Esophagus muscularis mucosa (tissue), 4 donors: ENCODE results near the gene BIN1. TPM values are rescaled to one million over a fixed set of nuclear protein-coding genes. Genes with fewer than 3 reads are reported as not detected.
"Not testable (repeated sequence)": the region's sequence is repeated elsewhere in the genome, so short reads cannot be mapped to it uniquely, and the experiment has no call there.

Source experiments
- DNase-seq: peaks from one replicate; pipeline ENCODE4 v3.0.0-alpha.2; 2017; ENCODE audit errors: extremely low spot score
- H3K27ac ChIP-seq, 4 donors: fragments of 200-600 bp; sonication (generic); replicated peaks in 1 of 4; 1 replicate in 3 of 4; 2 replicates in 1 of 4; pipeline ENCODE4 v1.5.1; 2016 to 2019; ENCODE audit warnings: mild to moderate bottlenecking in 1 of 4
- H3K27me3 ChIP-seq, 4 donors: fragments of 200-600 bp; sonication (generic); one replicate each; pipeline versions ENCODE4 v1.5.1 to v1.6.0; 2016 to 2019
- H3K36me3 ChIP-seq, 4 donors: fragments of 200-600 bp; sonication (generic); one replicate each; pipeline ENCODE4 v1.5.1; 2016 to 2019
- H3K4me1 ChIP-seq, 4 donors: fragments of 200-600 bp; sonication (generic); one replicate each; pipeline ENCODE4 v1.5.1; 2016 to 2019
- H3K4me3 ChIP-seq, 4 donors: fragments of 200-600 bp; sonication (generic); 1 replicate in 2 of 4; 2 replicates in 2 of 4; pipeline ENCODE4 v1.5.1; 2016 to 2019; ENCODE audit warnings: mild to moderate bottlenecking in 4 of 4, moderate library complexity in 1 of 4
- H3K9me3 ChIP-seq, 4 donors: fragments of 200-600 bp; sonication (generic); 1 replicate in 3 of 4; 2 replicates in 1 of 4; pipeline ENCODE4 v1.5.1; 2016 to 2019
- CTCF ChIP-seq, 3 experiments: fragments of 200-600 bp in 2 of 3; fragments of 450-650 bp in 1 of 3; sonication (generic) in 2 of 3; IDR thresholded peaks; one replicate each; pipeline ENCODE4 v1.5.1; 2017 to 2019; ENCODE audit warnings: antibody characterized with exemption in 3 of 3, mild to moderate bottlenecking in 2 of 3, moderate library complexity in 1 of 3
- EP300 ChIP-seq: sonication (generic); formaldehyde crosslinking; IDR thresholded peaks from one replicate; pipeline ENCODE4 v1.6.1; 2017; ENCODE audit warnings: antibody characterized with exemption
- POLR2A ChIP-seq: fragments of 450-650 bp; IDR thresholded peaks from one replicate; pipeline ENCODE4 v1.6.1; 2017; ENCODE audit warnings: antibody characterized with exemption, moderate library complexity, mild to moderate bottlenecking, low read depth
- POLR2AphosphoS5 ChIP-seq, 2 donors: sonication (generic); formaldehyde crosslinking; IDR thresholded peaks; one replicate each; pipeline ENCODE4 v1.6.1; 2017; ENCODE audit warnings: antibody characterized with exemption in 2 of 2
- WGBS: methylation state at CpG from one replicate; pipeline ENCODE4 v1.1.5; 2018; 5-methylcytosine and 5-hydroxymethylcytosine counted together
- intact Hi-C: fragments of 100-400 bp; cut with DNase I; formaldehyde crosslinking; loops from one replicate; pipeline ENCODE4 v1.15.1; 2023
- total RNA-seq, 4 donors: library from RNA; depleted of rRNA; stranded (reverse); fragments of >200 nt; gene quantifications; one replicate each; pipeline versions ENCODE4 v1.1.0 to v1.2.1, GENCODE V29; 2016

Gene BIN1
- total RNA-seq, 4 donors from 2014 or later = 32.4 to 78.2 (median 50.2) TPM

GRCh38 chr2:127121776-127122176 is 14.8 kb upstream of the BIN1 start:
- no peak overlapping the region for H3K4me3 ChIP-seq
- no peaks in the 10 kb centered on the region for H3K4me1 ChIP-seq
- DNase-seq = no peak
- no peaks in the 10 kb centered on the region for H3K36me3 ChIP-seq
- intact Hi-C loops = no loop called here
- no peaks in the 10 kb centered on the region for H3K27me3 ChIP-seq
- H3K27ac ChIP-seq = peak overlapping the region in 1 of 4 donors; percentile 40
- TF ChIP-seq CTCF (IDR thresholded peaks at IDR 0.05) = no peak
- TF ChIP-seq EP300 = no peak
- no peak for TF ChIP-seq POLR2A
- peak; percentile 18 to 26 for TF ChIP-seq POLR2AphosphoS5 (IDR thresholded peaks at IDR 0.05)
- H3K9me3 ChIP-seq = no peaks in the 10 kb centered on the region
- WGBS = 82% methylated on average over 7 of the region's 7 CpGs

- Histone ChIP-seq H3K4me3 (no peak overlapping the region), H3K4me1 (no peaks in the 10 kb centered on the region), H3K9me3 (no peaks in the 10 kb centered on the region), H3K27ac (no peak overlapping the region), H3K36me3 (no peaks in the 10 kb centered on the region), H3K27me3 (no peaks in the 10 kb centered on the region)
- intact Hi-C loops = no loop called here
- WGBS = 45% methylated on average over 1 of the region's 1 CpG
- DNase-seq = no peak
- TF ChIP-seq POLR2AphosphoS5 (IDR thresholded peaks at IDR 0.05) (no peak), POLR2A (no peak), CTCF (IDR thresholded peaks at IDR 0.05) (no peak), EP300 (no peak)
Observed at GRCh38 chr2:127121353-127121752, 14.4 kb upstream of the BIN1 start.

GRCh38 chr2:127120408-127120807 is 13.5 kb upstream of the BIN1 start:
- 91% methylated on average over 14 of the region's 20 CpGs for WGBS

GRCh38 chr2:127118467-127118866 is 11.5 kb upstream of the BIN1 start:
- Histone ChIP-seq H3K27ac (no peak overlapping the region), H3K4me1 (no peaks in the 10 kb centered on the region), H3K27me3 (no peaks in the 10 kb centered on the region), H3K9me3 (no peaks in the 10 kb centered on the region), H3K4me3 (no peak overlapping the region), H3K36me3 (no peaks in the 10 kb centered on the region)
- no peak for DNase-seq
- 91% methylated on average over 6 of the region's 6 CpGs for WGBS
- TF ChIP-seq POLR2AphosphoS5 (IDR thresholded peaks at IDR 0.05) = no peak
- TF ChIP-seq POLR2A = no peak
- intact Hi-C loops = no loop called here

More at GRCh38 chr2:127120408-127120807, 13.5 kb upstream of the BIN1 start:
- intact Hi-C loops, DNase-seq, H3K27ac ChIP-seq, H3K27me3 ChIP-seq, H3K4me1 ChIP-seq, H3K9me3 ChIP-seq, H3K36me3 ChIP-seq, H3K4me3 ChIP-seq: not testable (repeated sequence)

GRCh38 chr2:127118038-127118437 is 11.1 kb upstream of the BIN1 start:
- no peak for TF ChIP-seq POLR2AphosphoS5 (IDR thresholded peaks at IDR 0.05)
- TF ChIP-seq POLR2A = no peak
- no peak for TF ChIP-seq EP300
- TF ChIP-seq CTCF (IDR thresholded peaks at IDR 0.05) = no peak
- intact Hi-C loops = no loop called here
- 90% methylated on average over 5 of the region's 5 CpGs for WGBS

GRCh38 chr2:127117603-127118002 is 10.6 kb upstream of the BIN1 start:
- no peak overlapping the region for H3K4me3 ChIP-seq
- DNase-seq = no peak
- intact Hi-C loops = no loop called here
- no peaks in the 10 kb centered on the region for H3K36me3 ChIP-seq
- H3K27me3 ChIP-seq = no peaks in the 10 kb centered on the region
- H3K27ac ChIP-seq = no peak overlapping the region
- H3K9me3 ChIP-seq = no peaks in the 10 kb centered on the region
- no peaks in the 10 kb centered on the region for H3K4me1 ChIP-seq
- 94% methylated on average over 9 of the region's 9 CpGs for WGBS
- TF ChIP-seq POLR2AphosphoS5 (IDR thresholded peaks at IDR 0.05) (no peak), EP300 (no peak), CTCF (IDR thresholded peaks at IDR 0.05) (no peak), POLR2A (no peak)

More at GRCh38 chr2:127118038-127118437, 11.1 kb upstream of the BIN1 start:
- H3K4me1 ChIP-seq = no peaks in the 10 kb centered on the region
- no peak for DNase-seq
- no peak overlapping the region for H3K4me3 ChIP-seq
- H3K27me3 ChIP-seq = no peaks in the 10 kb centered on the region
- H3K9me3 ChIP-seq = no peaks in the 10 kb centered on the region
- no peaks in the 10 kb centered on the region for H3K36me3 ChIP-seq
- no peak overlapping the region for H3K27ac ChIP-seq
